K562 (cell line): ENCODE results near the gene R3HDM2. TPM values are rescaled to one million over a fixed set of nuclear protein-coding genes. Genes with fewer than 3 reads are reported as not detected.

ENCODE experiments used
- CBX1 ChIP-seq: sonication (generic); IDR thresholded peaks from 2 replicates; pipeline ENCODE4 v1.6.1; 2016; ENCODE audit warnings: antibody characterized with exemption, low read depth, mild to moderate bottlenecking
- CREB3L1 ChIP-seq: fragments of 450-650 bp; IDR thresholded peaks from 2 replicates; pipeline ENCODE4 v1.6.1; 2014; ENCODE audit warnings: low read depth, mild to moderate bottlenecking, moderate library complexity, borderline replicate concordance
- DACH1 ChIP-seq: fragments of 450-650 bp; IDR thresholded peaks from 2 replicates; pipeline ENCODE4 v1.6.1; 2018; ENCODE audit not compliant: partially characterized antibody
- FIP1L1 ChIP-seq: fragments of 200-400 bp; formaldehyde crosslinking; IDR thresholded peaks from 2 replicates; pipeline ENCODE4 v1.6.1; 2018; ENCODE audit warnings: mild to moderate bottlenecking, low read depth, low read length; ENCODE audit not compliant: poor library complexity, severe bottlenecking
- FOXA3 ChIP-seq, 2 experiments: fragments of 450-650 bp in 1 of 2; sonication (generic) in 1 of 2; formaldehyde crosslinking; IDR thresholded peaks in 1 of 2; conservative IDR thresholded peaks in 1 of 2; 2 replicates each; pipeline versions ENCODE4 v1.4.0 to v1.8.0; 2020 to 2022; ENCODE audit warnings: mild to moderate bottlenecking in 2 of 2, missing genetic modification reagents in 1 of 2
- HINFP ChIP-seq: fragments of 450-650 bp; conservative IDR thresholded peaks from 2 replicates; pipeline ENCODE4 v1.6.1; 2016; ENCODE audit warnings: missing genetic modification characterization, low read depth, mild to moderate bottlenecking, control low read depth, missing compliant biosample characterization
- ILK ChIP-seq: fragments of 450-650 bp; IDR thresholded peaks from 2 replicates; pipeline ENCODE4 v1.6.1; 2016; ENCODE audit warnings: missing genetic modification characterization, low read depth, mild to moderate bottlenecking, missing compliant biosample characterization, moderate library complexity, borderline replicate concordance
- POLR2AphosphoS2 ChIP-seq: IDR thresholded peaks from 2 replicates; pipeline ENCODE4 v1.6.1; 2012; ENCODE audit warnings: low read length, improper control_type of control experiment
- SMARCC2 ChIP-seq: fragments of 450-650 bp; IDR thresholded peaks from 2 replicates; pipeline ENCODE4 v1.6.1; 2017; ENCODE audit warnings: antibody characterized with exemption, moderate library complexity, mild to moderate bottlenecking, low read depth
- SUPT5H ChIP-seq: fragments of 450-650 bp; IDR thresholded peaks from 2 replicates; pipeline ENCODE4 v1.6.1; 2016
- TGIF2 ChIP-seq: sonication (generic); formaldehyde crosslinking; IDR thresholded peaks from 2 replicates; pipeline ENCODE4 v1.8.1; 2022; ENCODE audit warnings: mild to moderate bottlenecking, missing genetic modification reagents, moderate library complexity
- THAP7 ChIP-seq: fragments of 250-450 bp; sonication (Bioruptor Pico); IDR thresholded peaks from 2 replicates; pipeline ENCODE4 v1.5.0; 2021
- ZBTB1 ChIP-seq: sonication (generic); formaldehyde crosslinking; IDR thresholded peaks from 2 replicates; pipeline ENCODE4 v1.8.1; 2023; ENCODE audit warnings: missing genetic modification reagents, low read depth, mild to moderate bottlenecking, borderline replicate concordance
- ZBTB33 ChIP-seq: sonication (generic); formaldehyde crosslinking; IDR thresholded peaks from 2 replicates; pipeline ENCODE4 v1.8.1; 2023; ENCODE audit warnings: mild to moderate bottlenecking, missing genetic modification reagents
- ZNF124 ChIP-seq: sonication (generic); formaldehyde crosslinking; IDR thresholded peaks from 2 replicates; pipeline ENCODE4 v1.8.1; 2022; ENCODE audit warnings: missing genetic modification reagents
- ZNF253 ChIP-seq: fragments of 250-450 bp; sonication (Bioruptor Pico); conservative IDR thresholded peaks from 2 replicates; pipeline ENCODE4 v1.6.1; 2021; ENCODE audit warnings: mild to moderate bottlenecking
- ZNF263 ChIP-seq: sonication (generic); formaldehyde crosslinking; IDR thresholded peaks from 2 replicates; pipeline ENCODE4 v1.8.0; 2022; ENCODE audit warnings: mild to moderate bottlenecking, missing genetic modification reagents, borderline replicate concordance
- ZNF830 ChIP-seq: fragments of 250-450 bp; sonication (Bioruptor Pico); IDR thresholded peaks from 2 replicates; pipeline ENCODE4 v1.5.0; 2021; ENCODE audit warnings: mild to moderate bottlenecking
- polyA plus RNA-seq, 8 experiments: library from polyadenylated mRNA; depleted of rRNA in 4 of 8; stranded (reverse) in 5 of 8; unstranded in 3 of 8; fragments of >200 nt; fragmentation: Nextera tagmentation in 2 of 8; fragmentation: Illumina TruSeq in 1 of 8; extraction: Ambion mirVana in 2 of 8; extraction: Trizol in 1 of 8; gene quantifications; 2 replicates each; pipeline versions ENCODE4 v1.2.1 to v1.2.3, GENCODE V29; 2011 to 2014; ENCODE audit warnings: inconsistent platforms in 1 of 8, missing spikeins in 1 of 8
- total RNA-seq, 7 experiments: library from RNA; depleted of rRNA in 6 of 7; stranded (reverse); fragments of >200 nt in 6 of 7; fragmentation: Illumina TruSeq in 2 of 7; extraction: Trizol in 2 of 7; gene quantifications; 2 replicates each; pipeline versions ENCODE4 v1.2.1 to v1.2.3, GENCODE V29; 2011 to 2021; ENCODE audit warnings: low replicate concordance in 1 of 7

Gene R3HDM2
- total and polyA plus RNA-seq, 9 of the 15 experiments (the other 6 are each of a cell fraction or from before 2014, with no cell fraction given): 3.3 to 18.8 (median 9.0) TPM

- TF ChIP-seq ILK (tag) (no peak), SMARCC2 (no peak), FOXA3 (CRISPR knock-in tag; conservative IDR thresholded peaks at IDR 0.05 in 1 of 2, IDR thresholded peaks at IDR 0.05 in 1 of 2) (0 out of 4 replicates have a peak, but pooled peaks of 1 of the 2 experiments have one; percentile 15), DACH1 (no peak), THAP7 (CRISPR knock-in tag) (no peak), ZBTB1 (CRISPR knock-in tag) (no peak), HINFP (tag) (no peak), ZNF263 (CRISPR knock-in tag) (peak; percentile 31; the same call in 1 of the 2 replicates), ZNF253 (no peak), POLR2AphosphoS2 (0 out of 2 replicates have a peak, but pooled peaks have one; percentile 4), CBX1 (no peak), TGIF2 (CRISPR knock-in tag) (no peak), SUPT5H (0 out of 2 replicates have a peak, but pooled peaks have one; percentile 18), ZBTB33 (CRISPR knock-in tag) (peak; percentile 88), FIP1L1 (peak; percentile 55), CREB3L1 (no peak), ZNF124 (no peak), ZNF830 (CRISPR knock-in tag) (no peak)
Measured at GRCh38 chr12:57236201-57236924, 194.5 kb downstream of the R3HDM2 start (continued).
